Pancreas (tissue), 10 donors: ENCODE measurements around the gene UQCC2. TPM values are rescaled to one million over a fixed set of nuclear protein-coding genes. Genes with fewer than 3 reads are reported as not detected.
A peak's percentile ranks its signal among the peaks of the same experiment; 100 is the strongest.

Source experiments
- ATAC-seq, 4 donors: fragments of 200-7000 bp; cut with Tn5 transposase; one replicate each; pipeline versions ENCODE4 v1.8.0 to v1.9.1; 2020; ENCODE audit warnings: mild to moderate bottlenecking in 4 of 4, moderate library complexity in 4 of 4
- DNase-seq, 6 donors: peaks; one replicate each; pipeline ENCODE4 v3.0.0-alpha.2; 2020
- FAIRE-seq: peaks from 2 replicates; lab custom pipeline; 2012; peaks lifted over from hg19 to GRCh38; lab: Jason Lieb, UNC
- H3K27ac ChIP-seq, 4 donors: fragments of 200-600 bp; sonication (generic); 1 replicate in 3 of 4; 2 replicates in 1 of 4; pipeline versions ENCODE4 v1.5.0 to v1.8.0; 2020
- H3K27me3 ChIP-seq, 4 donors: fragments of 200-600 bp; one replicate each; pipeline ENCODE4 v1.8.0; 2021
- H3K36me3 ChIP-seq, 3 donors: fragments of 200-600 bp; sonication (generic) in 1 of 3; one replicate each; pipeline versions ENCODE4 v1.5.0 to v1.8.0; 2020 to 2021
- H3K4me1 ChIP-seq, 3 donors: fragments of 200-600 bp; one replicate each; pipeline ENCODE4 v1.8.0; 2021
- H3K4me3 ChIP-seq, 4 donors: fragments of 200-600 bp; sonication (generic) in 2 of 4; one replicate each; pipeline versions ENCODE4 v1.5.0 to v1.8.0; 2020 to 2021
- H3K9me3 ChIP-seq, 4 donors: fragments of 200-600 bp; one replicate each; pipeline ENCODE4 v1.8.0; 2021
- CTCF ChIP-seq, 4 donors: fragments of 200-600 bp; sonication (generic) in 3 of 4; IDR thresholded peaks; one replicate each; pipeline versions ENCODE4 v1.5.0 to v1.8.0; 2021; ENCODE audit warnings: antibody characterized with exemption in 4 of 4
- WGBS, 2 donors: extraction: QIAGEN DNeasy Blood & Tissue Kit; methylation state at CpG; one replicate each; pipeline ENCODE4 v1.1.7; 2013; 5-methylcytosine and 5-hydroxymethylcytosine counted together
- intact Hi-C, 3 donors: fragments of 100-400 bp; cut with DNase I; formaldehyde crosslinking; loops; one replicate each; pipeline versions ENCODE4 v1.11.1 to v1.14.2; 2022
- polyA plus RNA-seq, 2 donors: library from polyadenylated mRNA; stranded (reverse); fragments of 200-250 nt; gene quantifications; one replicate each; pipeline ENCODE4 v1.2.3, GENCODE V29; 2013
- total RNA-seq, 6 donors: library from RNA; stranded (reverse); fragmentation: NEBNext Ultra II Directional in 4 of 6; extraction: Animal tissue kit (Norgen Biotek cat#: 25700) in 4 of 6; gene quantifications; one replicate each; pipeline versions ENCODE4 v1.2.1 to v1.2.4, GENCODE V29; 2021 to 2023
- donor health status: healthy with polysubstance abuse.
- donor health status: DM: no; HTN: no; CAD: no; lungs with moderate emphysema.
- donor health status: DM: no; HTN: no; CAD: no.
- donor health status: control.
- donor health status: control.
- donor health status: Bipolar disorder and iron deficiency.
- donor health status: DM: yes; HTN: yes; CAD: no.
- donor health status: DM: no; HTN: no; CAD: no.
- donor health status: DM: no; HTN: no; CAD: no.
- donor health status: DM: yes; HTN: yes; CAD: no.

UQCC2 gene
- total and polyA plus RNA-seq, 8 donors = 13.9 to 58.9 (median 28.6) TPM

GRCh38 chr6:33686981-33687975, 24.2 kb downstream of the UQCC2 start:
- H3K9me3 ChIP-seq = no peaks in the 10 kb centered on the region
- no peak overlapping the region for H3K27ac ChIP-seq
- TF ChIP-seq CTCF (IDR thresholded peaks at IDR 0.05) = no peak
- intact Hi-C loops = no loop called here
- no peak for FAIRE-seq
- ATAC-seq = no peak
- peaks cover 0 to 32% (median 0%) of the 10 kb centered on the region in 3 donors for H3K36me3 ChIP-seq
- WGBS, 2 donors = 90 to 95% methylated on average over 26 to 27 of the region's 27 CpGs
- no peaks in the 10 kb centered on the region for H3K27me3 ChIP-seq
- peak in 1 of 6 donors; percentile 45 for DNase-seq
- H3K4me3 ChIP-seq = no peak overlapping the region
- no peaks in the 10 kb centered on the region for H3K4me1 ChIP-seq

GRCh38 chr6:33686225-33686924, 25.1 kb downstream of the UQCC2 start:
- WGBS, 2 donors = 76 to 93% methylated on average over 6 of the region's 6 CpGs
- peak in 1 of 6 donors; percentile 42 for DNase-seq
- peaks cover 0 to 29% (median 0%) of the 10 kb centered on the region in 3 donors for H3K36me3 ChIP-seq
- intact Hi-C loops = no loop called here
- TF ChIP-seq CTCF (IDR thresholded peaks at IDR 0.05) = no peak
- no peaks in the 10 kb centered on the region for H3K4me1 ChIP-seq
- H3K27ac ChIP-seq = no peak overlapping the region
- no peak for FAIRE-seq
- H3K9me3 ChIP-seq = no peaks in the 10 kb centered on the region
- no peaks in the 10 kb centered on the region for H3K27me3 ChIP-seq
- no peak for ATAC-seq
- H3K4me3 ChIP-seq = no peak overlapping the region

- H3K4me3 ChIP-seq = no peak overlapping the region
- H3K27ac ChIP-seq = no peak overlapping the region
- 90% methylated on average over 34 to 38 of the region's 38 CpGs for WGBS, 2 donors
- no peak for TF ChIP-seq CTCF (IDR thresholded peaks at IDR 0.05)
- FAIRE-seq = no peak
- H3K9me3 ChIP-seq = no peaks in the 10 kb centered on the region
- no peak for ATAC-seq
- H3K4me1 ChIP-seq = no peaks in the 10 kb centered on the region
- no peaks in the 10 kb centered on the region for H3K27me3 ChIP-seq
- intact Hi-C loops = no loop called here
- H3K36me3 ChIP-seq = peaks cover 0 to 26% (median 0%) of the 10 kb centered on the region in 3 donors
- peak in 1 of 6 donors; percentile 43 for DNase-seq
These were observed 25.9 kb downstream of the UQCC2 start for GRCh38 chr6:33685411-33686224.

GRCh38 chr6:33684983-33685382, 26.5 kb downstream of the UQCC2 start:
- ATAC-seq (no peak), FAIRE-seq (no peak), DNase-seq (peak in 1 of 6 donors; percentile 41)
- Histone ChIP-seq H3K9me3 (no peaks in the 10 kb centered on the region), H3K36me3 (peaks cover 0 to 30% (median 0%) of the 10 kb centered on the region in 3 donors), H3K4me3 (no peak overlapping the region), H3K27me3 (no peaks in the 10 kb centered on the region), H3K4me1 (no peaks in the 10 kb centered on the region), H3K27ac (no peak overlapping the region)
- WGBS, 2 donors = 95 to 96% methylated on average over 7 of the region's 7 CpGs
- TF ChIP-seq CTCF (IDR thresholded peaks at IDR 0.05) = no peak
- intact Hi-C loops = no loop called here
